Lower leg skin (tissue), 3 donors: Measurements from ENCODE around the gene TMCO4.

Experiments used
- POLR2A ChIP-seq, 2 donors: fragments of 450-650 bp; IDR thresholded peaks; one replicate each; pipeline ENCODE4 v1.6.1; 2016 to 2017; ENCODE audit warnings: antibody characterized with exemption in 2 of 2, mild to moderate bottlenecking in 1 of 2, moderate library complexity in 1 of 2
- TF ChIP-seq, protein P1 (sequence below), 3 donors: fragments of 450-650 bp; IDR thresholded peaks; one replicate each; pipeline ENCODE4 v1.5.1; 2016; ENCODE audit warnings: antibody characterized with exemption in 3 of 3, mild to moderate bottlenecking in 3 of 3, moderate library complexity in 2 of 3

DNA sequence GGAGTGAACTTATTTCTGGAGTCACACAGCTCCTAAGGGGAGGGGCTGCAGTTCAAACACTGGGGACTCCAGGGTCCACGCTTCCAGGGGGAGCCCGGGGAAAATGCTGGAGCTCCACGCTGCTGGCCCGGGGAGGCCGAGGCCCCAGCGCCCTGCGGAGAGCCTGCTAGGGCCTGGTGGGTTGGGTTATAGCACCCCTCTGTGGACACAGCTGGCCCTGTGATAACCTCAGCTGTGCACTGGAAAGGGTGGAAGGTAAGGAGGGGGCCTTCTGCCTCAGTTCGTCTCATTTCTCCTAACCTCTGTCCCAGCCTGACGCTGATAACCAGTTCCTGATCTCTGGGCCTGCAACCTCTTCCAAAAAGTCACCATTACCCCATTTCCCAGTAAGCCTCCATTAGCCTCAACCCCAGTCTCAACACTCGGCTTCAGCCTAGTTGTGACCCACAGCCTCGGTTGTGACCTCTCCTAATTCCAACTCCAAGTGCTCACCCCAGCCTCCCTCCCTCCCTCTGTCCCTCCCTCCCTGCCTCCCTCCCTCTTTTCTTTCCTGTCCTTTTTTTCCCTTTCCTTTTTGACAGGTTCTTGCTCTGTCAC lies 148.5 kb downstream of the TMCO4 start:
- TF ChIP-seq, protein P1, sequence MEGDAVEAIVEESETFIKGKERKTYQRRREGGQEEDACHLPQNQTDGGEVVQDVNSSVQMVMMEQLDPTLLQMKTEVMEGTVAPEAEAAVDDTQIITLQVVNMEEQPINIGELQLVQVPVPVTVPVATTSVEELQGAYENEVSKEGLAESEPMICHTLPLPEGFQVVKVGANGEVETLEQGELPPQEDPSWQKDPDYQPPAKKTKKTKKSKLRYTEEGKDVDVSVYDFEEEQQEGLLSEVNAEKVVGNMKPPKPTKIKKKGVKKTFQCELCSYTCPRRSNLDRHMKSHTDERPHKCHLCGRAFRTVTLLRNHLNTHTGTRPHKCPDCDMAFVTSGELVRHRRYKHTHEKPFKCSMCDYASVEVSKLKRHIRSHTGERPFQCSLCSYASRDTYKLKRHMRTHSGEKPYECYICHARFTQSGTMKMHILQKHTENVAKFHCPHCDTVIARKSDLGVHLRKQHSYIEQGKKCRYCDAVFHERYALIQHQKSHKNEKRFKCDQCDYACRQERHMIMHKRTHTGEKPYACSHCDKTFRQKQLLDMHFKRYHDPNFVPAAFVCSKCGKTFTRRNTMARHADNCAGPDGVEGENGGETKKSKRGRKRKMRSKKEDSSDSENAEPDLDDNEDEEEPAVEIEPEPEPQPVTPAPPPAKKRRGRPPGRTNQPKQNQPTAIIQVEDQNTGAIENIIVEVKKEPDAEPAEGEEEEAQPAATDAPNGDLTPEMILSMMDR (IDR thresholded peaks at IDR 0.05) = peak in 1 of 3 donors; percentile 14
- TF ChIP-seq POLR2A (IDR thresholded peaks at IDR 0.05) = no peak
